ENCODE data around the gene CELA1. TPM values are rescaled to one million over a fixed set of nuclear protein-coding genes. Genes with fewer than 3 reads are reported as not detected.

The CELA1 gene
- polyA plus RNA-seq, 1 of the 3 experiments (the other 2 are of a cell fraction), result 0.05 TPM

DNA sequence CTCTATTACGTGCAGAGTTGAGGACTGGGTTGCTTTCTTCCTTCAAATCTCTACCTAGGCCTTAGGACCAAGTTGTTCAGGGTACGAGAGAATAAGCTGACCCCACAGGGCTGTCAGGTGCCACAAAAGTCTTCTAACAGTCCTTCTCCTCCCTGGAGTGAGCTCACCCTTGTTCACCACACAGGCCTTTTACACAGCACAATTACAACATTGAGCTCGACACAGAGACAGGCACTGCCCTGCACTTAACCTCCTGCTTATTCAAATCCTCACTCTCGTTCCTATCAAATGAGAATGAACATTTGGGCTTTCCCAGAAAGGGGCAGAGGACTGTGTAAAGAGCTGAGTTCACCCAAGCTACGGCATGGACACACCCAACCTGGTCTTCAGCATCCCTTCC is 42.4 kb upstream of the CELA1 start:
- ChIA-PET POLR2A (no interaction called here), CTCF (interaction anchor here (1.0 to 1.8 kb wide), 4 partner anchors 17 to 39 kb away, joined by 3 to 5 read pairs (median 4); partner anchors contain the start of gene SLC4A8)
- 96% methylated on average over 5 of the region's 5 CpGs for WGBS (ENCODE audit: low lambda C conversion rate)
- Histone ChIP-seq H4K20me1 (ENCODE audit: insufficient read depth) (no peaks in the 10 kb centered on the region), H3K9me2 (no peaks in the 10 kb centered on the region), H3K27me3 (ENCODE audit: insufficient read depth) (no peaks in the 10 kb centered on the region), H3K4me3 (ENCODE audit: low read depth in 2 of 2, low read length in 1 of 2) (no peak overlapping the region), H3K79me2 (ENCODE audit: insufficient read depth) (no peaks in the 10 kb centered on the region), H3K36me3 (replicated peaks in 1 of 2; ENCODE audit: control insufficient read depth in 1 of 2, insufficient read depth in 2 of 2, low read length in 1 of 2) (no peaks in the 10 kb centered on the region), H3K9me3 (no peaks in the 10 kb centered on the region), H3F3A (replicated peaks; ENCODE audit: insufficient read depth) (peaks cover 16% of the 10 kb centered on the region), H2AFZ (ENCODE audit: low read depth) (0 out of 2 replicates have a peak overlapping the region, but pooled peaks have one; percentile 78), H3K4me2 (no peak overlapping the region), H3K27ac (ENCODE audit: low read depth in 2 of 2, low read length in 1 of 2) (peak overlapping the region in 1 of 2 experiments; percentile 91; a peak in 2 of 4 replicates), H3K4me1 (ENCODE audit: control insufficient read depth in 1 of 2, insufficient read depth in 2 of 2, low read depth in 1 of 2, low read length in 1 of 2) (peaks cover 0 to 43% of the 10 kb centered on the region in 2 experiments; a peak in 2 of 4 replicates), H3K9ac (no peak overlapping the region)
- no peak for DNase-seq
- TF ChIP-seq SMC3 (IDR thresholded peaks at IDR 0.05; ENCODE audit: low read depth, low read length) (no peak), RCOR1 (IDR thresholded peaks at IDR 0.05; ENCODE audit: low read length) (no peak), MXI1 (IDR thresholded peaks at IDR 0.05; ENCODE audit: low read depth, low read length) (no peak), RFX5 (IDR thresholded peaks at IDR 0.05; ENCODE audit: low read length) (no peak), RXRA (IDR thresholded peaks at IDR 0.05; ENCODE audit: borderline replicate concordance, low read depth) (no peak), POLR2AphosphoS5 (IDR thresholded peaks at IDR 0.05; ENCODE audit: low read depth, low read length) (no peak), JUND (IDR thresholded peaks at IDR 0.05) (no peak), ELF1 (IDR thresholded peaks at IDR 0.05) (no peak)
- TF ChIP-seq, protein P1, sequence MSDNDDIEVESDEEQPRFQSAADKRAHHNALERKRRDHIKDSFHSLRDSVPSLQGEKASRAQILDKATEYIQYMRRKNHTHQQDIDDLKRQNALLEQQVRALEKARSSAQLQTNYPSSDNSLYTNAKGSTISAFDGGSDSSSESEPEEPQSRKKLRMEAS (IDR thresholded peaks at IDR 0.05; ENCODE audit: low read depth), result no peak
- TF ChIP-seq, protein P2, sequence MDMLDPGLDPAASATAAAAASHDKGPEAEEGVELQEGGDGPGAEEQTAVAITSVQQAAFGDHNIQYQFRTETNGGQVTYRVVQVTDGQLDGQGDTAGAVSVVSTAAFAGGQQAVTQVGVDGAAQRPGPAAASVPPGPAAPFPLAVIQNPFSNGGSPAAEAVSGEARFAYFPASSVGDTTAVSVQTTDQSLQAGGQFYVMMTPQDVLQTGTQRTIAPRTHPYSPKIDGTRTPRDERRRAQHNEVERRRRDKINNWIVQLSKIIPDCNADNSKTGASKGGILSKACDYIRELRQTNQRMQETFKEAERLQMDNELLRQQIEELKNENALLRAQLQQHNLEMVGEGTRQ (IDR thresholded peaks at IDR 0.05; ENCODE audit: borderline replicate concordance, low read depth, low read length), result no peak

DNA sequence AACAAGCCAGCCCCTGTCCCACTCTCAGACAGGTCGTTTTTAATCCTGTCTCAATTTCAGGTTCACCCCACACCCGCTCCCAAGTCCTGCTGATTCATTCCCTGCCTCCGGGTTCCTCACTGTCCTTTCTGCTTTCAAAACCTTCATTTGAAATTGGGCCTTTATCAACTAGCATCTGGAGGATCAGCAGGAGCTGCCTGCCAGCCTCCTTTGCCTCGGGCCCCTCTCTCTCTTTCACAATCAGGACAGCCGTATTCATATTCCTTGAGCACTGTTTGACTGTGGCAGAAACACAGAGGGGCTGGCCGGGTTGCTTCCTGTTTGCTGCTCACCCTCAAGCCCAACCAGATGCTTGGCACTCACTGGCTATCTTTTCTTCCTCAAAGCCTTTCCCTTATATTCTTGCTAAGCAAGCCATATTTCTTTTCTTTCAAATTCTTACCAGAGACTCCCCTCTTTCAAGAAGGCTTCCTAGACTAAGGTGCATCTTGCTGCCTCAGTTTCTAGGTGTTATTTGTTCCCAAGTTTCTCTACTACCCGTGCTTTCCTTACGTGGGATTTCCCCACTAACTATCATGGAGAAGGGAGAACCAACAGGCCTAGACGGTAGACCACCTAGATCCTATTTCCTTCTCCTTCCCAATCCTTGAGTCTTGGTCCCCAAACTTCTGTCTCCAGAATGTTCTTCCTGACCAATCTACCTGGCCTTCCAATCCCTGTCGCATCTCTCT is 41.8 kb upstream of the CELA1 start:
- no peaks in the 10 kb centered on the region for H3K27me3 ChIP-seq (ENCODE audit: insufficient read depth)
- no peaks in the 10 kb centered on the region for H3K9me3 ChIP-seq
- ChIA-PET POLR2A (interaction anchor here (0.7 kb wide), 1 partner anchor 36 kb away, joined by 3 read pairs; no protein-coding TSS in a partner anchor), CTCF (interaction anchor here (1.2 to 1.8 kb wide), 3 partner anchors 16 to 36 kb away, joined by 3 to 5 read pairs (median 4); partner anchors contain the start of gene SLC4A8)
- DNase-seq, result peak; percentile 83
- H3K4me3 ChIP-seq (ENCODE audit: low read depth in 2 of 2, low read length in 1 of 2), result no peak overlapping the region
- H3K4me2 ChIP-seq, result 0 out of 2 replicates have a peak overlapping the region, but pooled peaks have one; percentile 31
- 52% methylated on average over 10 of the region's 10 CpGs for WGBS (ENCODE audit: low lambda C conversion rate)
- H3K9me2 ChIP-seq, result no peaks in the 10 kb centered on the region
- H3K9ac ChIP-seq, result no peak overlapping the region
- H3F3A ChIP-seq (replicated peaks; ENCODE audit: insufficient read depth), result peaks cover 13% of the 10 kb centered on the region
- H2AFZ ChIP-seq (ENCODE audit: low read depth), result peak overlapping the region; percentile 78; the same call in 1 of the 2 replicates
- peaks cover 0 to 42% of the 10 kb centered on the region in 2 experiments; a peak in 2 of 4 replicates for H3K4me1 ChIP-seq (ENCODE audit: control insufficient read depth in 1 of 2, insufficient read depth in 2 of 2, low read depth in 1 of 2, low read length in 1 of 2)
- peak; percentile 52; the same call in 1 of the 2 replicates for TF ChIP-seq RCOR1 (IDR thresholded peaks at IDR 0.05; ENCODE audit: low read length)
- TF ChIP-seq NFIC (IDR thresholded peaks at IDR 0.05; ENCODE audit: borderline replicate concordance), result no peak
- TF ChIP-seq FOXJ3 (CRISPR knock-in tag; IDR thresholded peaks at IDR 0.05), result peak; percentile 78; the same call in 1 of the 2 replicates
- peak; percentile 96 for TF ChIP-seq GATA2 (CRISPR knock-in tag; IDR thresholded peaks at IDR 0.05)
- TF ChIP-seq EP300 (IDR thresholded peaks at IDR 0.05; ENCODE audit: borderline replicate concordance in 1 of 2, low read depth in 1 of 2, low read length in 1 of 2), result peak in 1 of 2 experiments; percentile 88; a peak in 2 of 4 replicates
- no peak for TF ChIP-seq ELF1 (IDR thresholded peaks at IDR 0.05)
- no peaks in the 10 kb centered on the region for H3K36me3 ChIP-seq (replicated peaks in 1 of 2; ENCODE audit: control insufficient read depth in 1 of 2, insufficient read depth in 2 of 2, low read length in 1 of 2)
- H3K79me2 ChIP-seq (ENCODE audit: insufficient read depth), result no peaks in the 10 kb centered on the region
- peak overlapping the region in 1 of 2 experiments; percentile 91; a peak in 2 of 4 replicates for H3K27ac ChIP-seq (ENCODE audit: low read depth in 2 of 2, low read length in 1 of 2)
- no peaks in the 10 kb centered on the region for H4K20me1 ChIP-seq (ENCODE audit: insufficient read depth)

All from SK-N-SH (cell line).